GM18873 (cell line): ENCODE results near the gene TOMM34.

ENCODE experiments used
- ATAC-seq: cut with Tn5 transposase; IDR thresholded peaks from one replicate; pipeline ENCODE4 v1.9.1; 2021; ENCODE audit warnings: mild to moderate bottlenecking, moderate library complexity, moderate number of reproducible peaks; ENCODE audit not compliant: unreplicated experiment, low FRiP score

The TOMM34 gene

DNA sequence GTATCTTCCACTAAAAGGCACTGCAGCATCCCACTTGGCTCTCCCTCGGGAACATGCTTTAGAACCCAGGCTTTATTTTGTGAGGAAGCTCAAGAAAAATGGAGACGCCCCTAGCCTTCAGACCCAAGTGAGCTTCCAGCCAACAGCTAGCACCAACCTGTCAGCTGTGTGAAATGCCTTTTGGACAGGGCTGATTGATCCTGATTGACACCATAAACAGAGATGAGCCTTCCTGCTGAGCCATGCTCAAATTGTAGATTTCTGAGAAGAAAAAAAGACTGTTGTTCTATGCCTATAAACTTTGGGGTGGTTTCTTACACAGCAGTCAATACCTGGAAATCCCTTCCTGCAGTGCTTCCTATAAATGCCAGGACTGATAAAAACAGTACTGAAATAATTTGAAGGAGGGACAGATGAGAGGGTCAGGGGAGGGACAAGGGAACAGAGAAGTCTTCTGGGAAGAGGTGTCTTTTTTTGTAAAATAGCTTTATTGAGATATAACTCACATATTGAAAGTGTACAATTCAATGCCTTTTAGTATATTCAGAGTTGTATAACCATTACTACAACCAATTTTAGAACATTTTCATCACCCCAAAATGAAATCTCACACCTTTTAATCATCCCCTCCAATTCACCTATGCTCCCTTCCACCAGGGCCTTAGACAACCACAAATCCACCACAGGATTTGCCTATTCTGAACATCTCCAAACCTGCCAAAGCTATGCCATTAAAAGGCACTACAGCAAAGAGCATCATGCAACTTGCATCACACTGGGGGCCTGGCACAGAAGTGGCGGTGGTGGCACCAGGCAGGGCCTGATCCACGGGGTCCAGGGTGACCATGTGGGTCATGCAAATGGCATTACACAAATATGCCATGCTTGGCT is 3.4 kb upstream of the TOMM34 start:
- no peak for ATAC-seq

DNA sequence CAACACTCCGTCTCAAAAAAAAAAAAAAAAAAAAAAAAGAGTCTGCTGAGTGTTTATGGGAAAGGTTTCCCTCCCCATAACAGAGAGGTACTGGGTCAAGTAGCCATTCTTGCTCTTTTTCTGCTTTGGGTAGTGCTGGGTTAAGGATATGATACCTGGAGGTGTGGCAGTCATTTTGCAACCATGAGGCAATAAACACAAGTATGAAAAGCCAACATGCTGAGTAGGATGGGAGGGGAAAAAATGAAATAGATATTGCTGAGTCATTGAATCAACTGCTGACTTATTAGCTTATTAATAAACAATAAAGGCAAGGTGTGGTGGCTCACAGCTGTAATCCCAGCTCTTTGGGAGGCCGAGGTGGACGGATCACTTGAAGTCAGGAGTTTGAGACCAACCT is 2.3 kb upstream of the TOMM34 start:
- no peak for ATAC-seq

GRCh38 chr20:44961870-44962267 is 1.7 kb upstream of the TOMM34 start:
- ATAC-seq = no peak

- no peak for ATAC-seq
Observed at GRCh38 chr20:44961011-44961869, 1.0 kb upstream of the TOMM34 start.

GRCh38 chr20:44959638-44960102 is 527 bp downstream of the TOMM34 start:
- no peak for ATAC-seq

GRCh38 chr20:44959082-44959637 is 1.0 kb downstream of the TOMM34 start:
- ATAC-seq = no peak

- ATAC-seq = no peak
Observed at GRCh38 chr20:44958276-44958675, 1.9 kb downstream of the TOMM34 start.

DNA sequence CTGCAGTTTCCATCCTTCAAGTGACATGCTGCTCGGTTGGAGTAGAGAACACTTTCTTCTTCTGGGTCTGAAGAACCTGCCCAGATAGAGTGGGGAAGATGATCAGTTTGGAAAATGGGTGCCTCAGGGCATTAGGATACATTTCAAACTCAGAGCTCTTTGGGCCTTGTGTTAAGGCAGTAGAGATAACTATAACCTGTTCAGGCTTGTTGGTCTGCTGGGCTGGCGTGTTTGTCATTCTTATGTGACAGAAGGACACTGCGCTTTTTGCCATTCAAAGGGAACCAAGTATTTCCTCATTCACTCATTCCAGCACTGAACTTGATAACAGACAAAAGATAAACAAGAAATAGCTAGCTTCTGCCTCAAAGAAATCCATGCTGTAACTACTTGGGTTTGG is 3.8 kb downstream of the TOMM34 start:
- no peak for ATAC-seq

DNA sequence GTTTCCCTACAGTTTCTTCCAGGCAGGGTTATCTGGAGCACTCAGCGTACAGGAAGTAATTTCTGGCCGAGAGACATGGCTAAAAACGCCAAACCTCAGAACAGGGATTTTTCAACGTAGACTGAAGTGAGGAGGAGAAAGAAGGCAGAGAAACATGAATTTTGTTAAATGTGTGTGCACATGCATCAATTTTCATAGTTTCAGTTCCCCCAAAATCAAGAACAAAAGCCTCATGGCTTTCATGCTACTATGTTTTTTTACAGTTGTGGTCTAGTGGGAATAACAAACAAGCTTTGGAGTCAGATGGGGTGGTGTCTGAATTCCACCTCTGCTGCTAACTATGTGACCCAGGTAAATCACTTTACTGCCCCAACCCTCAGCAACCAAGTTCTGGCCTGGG is 4.9 kb downstream of the TOMM34 start:
- ATAC-seq = no peak

- ATAC-seq = no peak
Observed at GRCh38 chr20:44954211-44954610, 6.0 kb downstream of the TOMM34 start.

DNA sequence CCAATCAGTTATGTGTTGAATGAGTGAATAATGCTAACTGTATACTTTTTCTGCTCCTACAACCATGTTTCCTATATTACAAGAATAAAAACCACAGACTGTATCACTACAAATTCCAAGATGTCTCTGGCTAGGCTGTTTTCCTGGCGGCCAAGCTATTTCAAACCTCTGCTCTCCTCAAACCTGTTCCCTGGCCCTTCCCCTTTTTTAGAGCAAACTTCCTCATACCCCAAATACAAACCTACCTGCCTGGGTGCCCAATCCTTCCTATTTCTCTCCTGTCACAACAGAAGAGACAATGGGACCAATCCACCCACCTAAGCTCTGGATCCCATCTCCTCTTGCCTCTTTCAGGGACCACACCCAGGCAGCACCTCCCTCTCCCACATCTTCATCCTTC is 7.5 kb downstream of the TOMM34 start:
- no peak for ATAC-seq

- no peak for ATAC-seq
Observed at GRCh38 chr20:44950368-44950767, 9.8 kb downstream of the TOMM34 start.

DNA sequence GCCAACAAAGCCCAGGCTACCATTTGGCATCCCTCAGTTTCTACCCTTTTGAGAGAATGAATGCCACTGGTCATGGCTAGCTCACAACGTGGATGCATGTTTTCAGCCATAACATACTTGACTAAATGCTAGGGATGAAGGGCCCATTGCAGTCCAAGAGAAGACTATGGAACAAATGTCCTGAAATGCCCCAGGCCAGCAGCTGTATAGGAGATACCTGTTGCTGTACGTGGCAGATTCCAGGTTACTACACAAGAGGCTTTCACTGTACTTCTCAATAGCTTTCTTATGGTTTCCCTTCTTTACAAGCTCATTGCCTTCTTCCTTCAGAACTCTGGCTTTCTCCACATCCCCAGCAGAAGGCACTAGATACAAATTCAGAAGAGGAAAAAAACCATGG is 11.7 kb downstream of the TOMM34 start:
- no peak for ATAC-seq

GRCh38 chr20:44948107-44948506 is 12.1 kb downstream of the TOMM34 start:
- no peak for ATAC-seq

- no peak for ATAC-seq
Observed at GRCh38 chr20:44946271-44946852, 13.8 kb downstream of the TOMM34 start.

DNA sequence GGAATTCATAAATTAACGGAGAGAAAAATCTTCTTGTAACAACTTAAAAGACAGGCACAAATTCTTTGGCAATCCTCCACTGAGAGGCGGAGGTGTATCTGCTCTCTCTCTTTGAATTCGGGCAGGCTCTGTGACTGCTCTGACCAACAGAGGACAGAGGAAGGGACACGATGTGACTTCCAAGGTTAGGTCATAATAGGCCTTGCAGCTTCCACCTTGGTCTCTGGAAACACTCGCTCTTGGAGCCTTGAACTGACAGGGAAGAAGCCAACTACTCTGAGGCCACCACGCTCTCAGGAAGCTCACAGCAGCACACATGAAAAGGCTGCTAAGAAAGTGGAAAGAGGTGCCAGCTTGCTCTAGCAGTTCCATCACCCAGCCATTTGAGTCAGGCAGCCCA is 14.9 kb downstream of the TOMM34 start:
- no peak for ATAC-seq

DNA sequence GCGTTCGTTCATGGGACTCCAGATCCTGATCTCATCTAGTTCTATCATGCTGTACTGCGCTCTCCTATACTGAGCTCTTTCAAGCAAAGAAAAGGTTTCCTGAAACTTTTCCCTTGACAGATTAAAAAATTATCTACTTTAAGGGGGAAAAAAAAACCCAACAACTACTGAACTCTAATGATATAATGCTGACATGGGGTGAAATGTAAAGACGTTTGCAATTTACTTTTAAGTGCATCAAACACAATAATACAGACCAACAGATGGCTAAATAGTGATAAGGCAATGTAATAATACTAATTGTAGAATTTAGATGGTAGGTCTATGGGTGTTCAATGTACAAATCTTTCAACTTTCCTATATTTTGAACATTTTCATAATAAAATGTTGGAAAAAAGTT is 16.4 kb downstream of the TOMM34 start:
- no peak for ATAC-seq

- no peak for ATAC-seq
Observed at GRCh38 chr20:44942264-44942973, 17.8 kb downstream of the TOMM34 start.

GRCh38 chr20:44941120-44941691 is 19.0 kb downstream of the TOMM34 start:
- ATAC-seq = no peak

DNA sequence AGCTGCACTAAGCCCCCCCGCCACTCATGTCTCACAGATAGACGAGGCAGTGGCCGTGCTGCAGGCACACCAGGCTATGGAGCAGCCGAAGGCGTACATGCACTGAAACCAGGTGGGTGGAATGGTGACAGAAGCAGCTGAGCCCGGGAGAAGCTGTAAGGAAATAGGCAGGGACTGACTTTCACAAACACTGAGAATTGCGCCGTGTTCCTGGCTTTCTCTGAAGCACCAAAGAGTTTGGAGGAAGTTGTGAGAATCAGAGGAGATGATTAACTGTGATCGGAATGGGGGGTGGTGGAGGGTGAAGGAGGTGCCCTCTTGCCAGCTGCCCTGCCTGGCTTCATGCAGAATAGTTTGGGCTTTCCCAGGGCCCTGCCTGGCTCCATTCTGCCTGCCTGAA is 21.6 kb downstream of the TOMM34 start:
- ATAC-seq = no peak
